ENCODE measurements around the gene RASL12. TPM values are rescaled to one million over a fixed set of nuclear protein-coding genes. Genes with fewer than 3 reads are reported as not detected.
A peak's percentile ranks its signal among the peaks of the same experiment; 100 is the strongest.
"Not testable (repeated sequence)": the region's sequence is repeated elsewhere in the genome, so short reads cannot be mapped to it uniquely, and the experiment has no call there.

The RASL12 gene
- total RNA-seq, 1 donor: 0.36 TPM

GRCh38 chr15:65049418-65049840 is 18.4 kb downstream of the RASL12 start:
- H2AFZ ChIP-seq (ENCODE audit: low read length): peak overlapping the region; percentile 46
- peak; percentile 96 for DNase-seq (ENCODE audit: insufficient read length, low spot score, missing footprints)
- TF ChIP-seq, protein P1, sequence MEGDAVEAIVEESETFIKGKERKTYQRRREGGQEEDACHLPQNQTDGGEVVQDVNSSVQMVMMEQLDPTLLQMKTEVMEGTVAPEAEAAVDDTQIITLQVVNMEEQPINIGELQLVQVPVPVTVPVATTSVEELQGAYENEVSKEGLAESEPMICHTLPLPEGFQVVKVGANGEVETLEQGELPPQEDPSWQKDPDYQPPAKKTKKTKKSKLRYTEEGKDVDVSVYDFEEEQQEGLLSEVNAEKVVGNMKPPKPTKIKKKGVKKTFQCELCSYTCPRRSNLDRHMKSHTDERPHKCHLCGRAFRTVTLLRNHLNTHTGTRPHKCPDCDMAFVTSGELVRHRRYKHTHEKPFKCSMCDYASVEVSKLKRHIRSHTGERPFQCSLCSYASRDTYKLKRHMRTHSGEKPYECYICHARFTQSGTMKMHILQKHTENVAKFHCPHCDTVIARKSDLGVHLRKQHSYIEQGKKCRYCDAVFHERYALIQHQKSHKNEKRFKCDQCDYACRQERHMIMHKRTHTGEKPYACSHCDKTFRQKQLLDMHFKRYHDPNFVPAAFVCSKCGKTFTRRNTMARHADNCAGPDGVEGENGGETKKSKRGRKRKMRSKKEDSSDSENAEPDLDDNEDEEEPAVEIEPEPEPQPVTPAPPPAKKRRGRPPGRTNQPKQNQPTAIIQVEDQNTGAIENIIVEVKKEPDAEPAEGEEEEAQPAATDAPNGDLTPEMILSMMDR (IDR thresholded peaks at IDR 0.05; ENCODE audit: extremely low read depth, low read depth, low read length): no peak

DNA sequence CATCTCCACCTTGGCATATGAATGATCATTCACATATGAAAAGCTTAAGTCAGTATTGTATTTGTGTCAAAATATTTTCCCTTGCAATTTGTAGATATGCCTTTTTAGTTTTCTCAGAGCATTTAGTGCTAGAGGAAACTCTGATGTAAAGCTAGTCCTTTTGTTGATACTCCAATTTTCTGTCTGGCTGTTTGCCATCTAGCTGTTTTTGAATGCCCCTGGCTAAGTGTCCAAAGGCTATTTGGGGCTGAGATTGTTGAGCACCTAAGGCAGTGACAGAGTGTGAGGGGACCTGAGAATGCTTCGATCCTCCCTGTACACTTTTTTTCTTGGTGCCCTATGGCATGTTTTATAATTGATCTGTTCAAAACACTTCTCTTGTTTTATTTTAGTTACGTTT is 19.6 kb downstream of the RASL12 start:
- no peak for DNase-seq (ENCODE audit: insufficient read length, low spot score, missing footprints)
- peaks cover 19% of the 10 kb centered on the region for H3K4me1 ChIP-seq (ENCODE audit: insufficient read depth, low read length)
- no peaks in the 10 kb centered on the region for H3K79me2 ChIP-seq (ENCODE audit: insufficient read depth, low read length)
- no peaks in the 10 kb centered on the region for H3K36me3 ChIP-seq (ENCODE audit: insufficient read depth, low read length)
- H3K27me3 ChIP-seq (ENCODE audit: insufficient read depth, low read length): no peaks in the 10 kb centered on the region
- no peaks in the 10 kb centered on the region for H3K9me3 ChIP-seq (ENCODE audit: low read depth, low read length)
- H3K4me3 ChIP-seq (ENCODE audit: insufficient read depth, low read length): no peak overlapping the region
- H4K20me1 ChIP-seq (ENCODE audit: insufficient read depth, low read length): no peaks in the 10 kb centered on the region
- H2AFZ ChIP-seq (ENCODE audit: low read length): no peak overlapping the region
- TF ChIP-seq, protein P1 (IDR thresholded peaks at IDR 0.05; ENCODE audit: extremely low read depth, low read depth, low read length): no peak
- H3K27ac ChIP-seq (ENCODE audit: low read depth, low read length): no peak overlapping the region
- no peak overlapping the region for H3K4me2 ChIP-seq (ENCODE audit: insufficient read depth, low read length)

More at GRCh38 chr15:65049418-65049840, 18.4 kb downstream of the RASL12 start:
- Histone ChIP-seq H3K4me1 (ENCODE audit: insufficient read depth, low read length) (peaks cover 12% of the 10 kb centered on the region), H3K4me3 (ENCODE audit: insufficient read depth, low read length) (peak overlapping the region; percentile 54), H3K27ac (ENCODE audit: low read depth, low read length) (no peak overlapping the region), H3K79me2 (ENCODE audit: insufficient read depth, low read length) (no peaks in the 10 kb centered on the region), H3K27me3 (ENCODE audit: insufficient read depth, low read length) (no peaks in the 10 kb centered on the region), H3K9me3 (ENCODE audit: low read depth, low read length) (no peaks in the 10 kb centered on the region), H3K4me2 (ENCODE audit: insufficient read depth, low read length) (peak overlapping the region; percentile 81), H4K20me1 (ENCODE audit: insufficient read depth, low read length) (no peaks in the 10 kb centered on the region), H3K36me3 (ENCODE audit: insufficient read depth, low read length) (no peaks in the 10 kb centered on the region)

GRCh38 chr15:65044724-65045481 is 22.9 kb downstream of the RASL12 start, which contains the start of gene SLC51B:
SLC51B (plus strand) TSS chr15:65045387; CDS start chr15:65050005, 4,618 bp downstream.
- H3K36me3 ChIP-seq (ENCODE audit: insufficient read depth, low read length): no peaks in the 10 kb centered on the region
- no peaks in the 10 kb centered on the region for H3K27me3 ChIP-seq (ENCODE audit: insufficient read depth, low read length)
- TF ChIP-seq, protein P1 (IDR thresholded peaks at IDR 0.05; ENCODE audit: extremely low read depth, low read depth, low read length): no peak
- peaks cover 23% of the 10 kb centered on the region for H3K4me1 ChIP-seq (ENCODE audit: insufficient read depth, low read length)
- no peak within 1 kb of the TSS for H2AFZ ChIP-seq (ENCODE audit: low read length)
- H3K27ac ChIP-seq (ENCODE audit: low read depth, low read length): no peak within 1 kb of the TSS
- no peak within 1 kb of the TSS for H3K4me3 ChIP-seq (ENCODE audit: insufficient read depth, low read length)
- H3K79me2 ChIP-seq (ENCODE audit: insufficient read depth, low read length): no peaks in the 10 kb centered on the region
- H3K4me2 ChIP-seq (ENCODE audit: insufficient read depth, low read length): no peak within 1 kb of the TSS
- no peaks in the 10 kb centered on the region for H4K20me1 ChIP-seq (ENCODE audit: insufficient read depth, low read length)
- H3K9me3 ChIP-seq (ENCODE audit: low read depth, low read length): no peaks in the 10 kb centered on the region
- DNase-seq (ENCODE audit: insufficient read length, low spot score, missing footprints): no peak

DNA sequence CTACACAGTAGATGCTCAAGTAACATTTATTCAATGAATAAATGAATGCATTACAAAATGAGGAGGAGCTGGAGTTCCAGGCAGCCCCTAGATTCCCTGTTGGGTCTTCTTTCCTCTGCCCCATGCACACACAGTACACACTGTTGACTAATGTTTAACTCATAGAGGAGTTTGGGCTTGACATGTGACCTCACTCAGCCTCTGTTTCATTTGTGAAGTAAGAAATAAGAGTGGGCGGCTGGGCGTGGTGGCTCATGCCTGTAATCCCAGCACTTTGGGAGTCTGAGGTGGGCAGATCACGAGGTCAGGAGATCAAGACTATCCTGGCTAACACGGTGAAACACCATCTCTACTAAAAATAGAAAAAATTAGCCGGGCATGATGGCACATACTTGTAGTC is 23.6 kb downstream of the RASL12 start:
- not testable (repeated sequence) for H3K27ac ChIP-seq (ENCODE audit: low read depth, low read length); H3K4me3 ChIP-seq (ENCODE audit: insufficient read depth, low read length)

More for the DNA sequence above, 23.6 kb downstream of the RASL12 start:
- H3K4me2 ChIP-seq (ENCODE audit: insufficient read depth, low read length); H3K36me3 ChIP-seq (ENCODE audit: insufficient read depth, low read length); H3K9me3 ChIP-seq (ENCODE audit: low read depth, low read length); H3K79me2 ChIP-seq (ENCODE audit: insufficient read depth, low read length); H4K20me1 ChIP-seq (ENCODE audit: insufficient read depth, low read length); H2AFZ ChIP-seq (ENCODE audit: low read length); H3K27me3 ChIP-seq (ENCODE audit: insufficient read depth, low read length): not testable (repeated sequence)
- DNase-seq (ENCODE audit: insufficient read length, low spot score, missing footprints): peak; percentile 85
- H3K4me1 ChIP-seq (ENCODE audit: insufficient read depth, low read length): peaks cover 17% of the 10 kb centered on the region
